Head of caudate nucleus (tissue), 42 donors: ENCODE measurements around the gene APLP1.
A peak's percentile ranks its signal among the peaks of the same experiment; 100 is the strongest.
"Not testable (repeated sequence)": the region's sequence is repeated elsewhere in the genome, so short reads cannot be mapped to it uniquely, and the experiment has no call there.

Source experiments
- DNase-seq, 42 donors: peaks; one replicate each; pipeline versions ENCODE4 v3.0.0 to v3.0.0-alpha.2; 2020 to 2021; ENCODE audit warnings: mixed read lengths in 7 of 42
- intact Hi-C: fragments of 100-400 bp; cut with DNase I; formaldehyde crosslinking; loops from one replicate; pipeline ENCODE4 v1.15.0; 2022

The APLP1 gene

GRCh38 chr19:35868172-35868822 lies at the start of gene APLP1:
Gene APLP1, plus strand, starts transcription at chr19:35868574. Its CDS starts 63 bp downstream, at chr19:35868637.
- intact Hi-C loops = loop anchor here (5.0 kb wide), 1 partner anchor 91 kb away; the partner anchor contains the start of gene ARHGAP33
- peak; percentile 82 to 98 (median 96) for DNase-seq

DNA sequence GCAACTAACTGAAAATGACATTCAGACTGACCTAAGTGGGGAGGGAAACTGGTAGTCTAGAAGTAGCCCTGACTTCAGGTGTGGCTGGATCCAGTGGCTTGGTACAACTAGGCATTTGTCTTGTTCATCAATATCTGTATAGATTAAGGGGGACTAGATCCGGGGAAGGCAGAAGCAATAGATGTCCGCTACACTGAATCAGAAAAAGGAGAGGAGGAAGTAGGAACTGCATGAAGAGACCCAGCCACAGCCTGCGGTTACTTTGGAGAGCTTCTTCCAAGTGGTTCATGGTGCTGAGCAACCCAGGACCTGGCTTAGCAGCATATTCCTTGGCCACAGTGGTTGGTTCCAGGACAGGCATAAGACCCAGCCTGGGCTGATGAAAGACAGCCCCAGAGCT lies 45.8 kb upstream of the APLP1 start:
- no peak for DNase-seq
- intact Hi-C loops = no loop called here

GRCh38 chr19:35824150-35824549 lies 44.2 kb upstream of the APLP1 start:
- intact Hi-C loops = no loop called here
- no peak for DNase-seq

DNA sequence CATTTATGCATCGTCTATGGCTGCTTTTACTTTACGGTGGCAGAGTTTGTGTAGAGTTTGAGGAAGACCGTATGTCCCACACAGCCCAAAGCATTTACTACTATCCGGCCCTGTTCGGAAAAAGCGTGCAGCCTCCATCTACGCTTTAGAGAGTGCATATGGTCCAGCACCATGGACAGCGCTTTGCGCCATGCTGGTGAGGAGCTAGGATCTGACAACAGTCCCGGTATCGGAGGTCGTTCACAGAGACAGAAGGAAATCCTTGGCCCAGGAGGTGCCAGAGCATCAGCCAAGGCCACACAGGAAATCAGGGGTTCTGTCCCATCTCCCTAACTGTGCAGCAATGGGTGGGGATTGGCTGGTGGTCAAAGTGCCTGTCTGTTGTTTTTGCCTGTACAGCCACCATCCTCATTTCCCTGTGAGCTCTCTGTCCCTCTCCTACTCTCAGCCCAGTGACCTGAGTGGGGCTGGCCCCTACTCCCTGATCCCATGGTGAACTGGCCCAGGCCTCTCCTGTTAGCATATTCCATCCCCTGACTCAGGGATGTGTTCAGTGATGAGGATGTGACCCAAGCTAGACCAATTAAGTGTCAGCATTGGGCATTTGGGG lies 39.6 kb upstream of the APLP1 start:
- intact Hi-C loops = no loop called here
- peak in 38 of 42 donors; percentile 10 to 82 (median 58) for DNase-seq

- intact Hi-C loops = no loop called here
- DNase-seq = no peak
Observed at GRCh38 chr19:35830986-35831385, 37.4 kb upstream of the APLP1 start.

GRCh38 chr19:35832054-35832453 lies 36.3 kb upstream of the APLP1 start:
- intact Hi-C loops = no loop called here
- no peak for DNase-seq

- no peak for DNase-seq
- intact Hi-C loops = no loop called here
Observed at GRCh38 chr19:35833972-35834371, 34.4 kb upstream of the APLP1 start.

- DNase-seq, intact Hi-C loops: not testable (repeated sequence)
Observed at GRCh38 chr19:35836096-35836495, 32.3 kb upstream of the APLP1 start.

GRCh38 chr19:35841961-35842595 lies 26.3 kb upstream of the APLP1 start:
- intact Hi-C loops = no loop called here
- DNase-seq = no peak

DNA sequence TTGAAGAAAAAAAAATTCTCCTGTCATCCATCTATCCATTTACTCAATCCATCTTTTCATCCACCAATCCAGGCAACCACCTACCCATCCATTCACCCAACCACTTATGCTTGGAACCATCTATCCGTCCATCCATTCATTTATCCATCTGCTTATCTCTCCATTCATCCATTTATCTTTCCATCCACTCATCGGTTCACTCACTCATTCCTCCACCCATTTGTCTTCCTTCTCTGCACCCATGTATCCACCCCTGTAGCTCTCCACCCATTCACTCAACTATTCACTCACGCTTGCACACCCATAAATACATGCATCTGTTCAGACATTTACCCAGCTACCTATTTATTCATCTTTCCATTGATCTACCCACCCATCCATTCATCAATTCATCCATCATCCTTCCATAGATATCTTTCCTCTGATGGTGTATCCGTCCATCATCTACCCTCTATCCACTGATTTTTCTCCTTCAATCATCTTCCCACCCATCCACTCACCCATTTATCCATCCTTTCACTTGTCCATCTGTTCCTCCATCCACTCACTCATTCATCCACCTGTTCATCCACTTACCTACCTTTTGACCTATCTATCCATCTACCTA lies 25.6 kb upstream of the APLP1 start:
- intact Hi-C loops = no loop called here
- no peak for DNase-seq

GRCh38 chr19:35843676-35844481 lies 24.5 kb upstream of the APLP1 start:
- no peak for DNase-seq
- intact Hi-C loops = no loop called here

DNA sequence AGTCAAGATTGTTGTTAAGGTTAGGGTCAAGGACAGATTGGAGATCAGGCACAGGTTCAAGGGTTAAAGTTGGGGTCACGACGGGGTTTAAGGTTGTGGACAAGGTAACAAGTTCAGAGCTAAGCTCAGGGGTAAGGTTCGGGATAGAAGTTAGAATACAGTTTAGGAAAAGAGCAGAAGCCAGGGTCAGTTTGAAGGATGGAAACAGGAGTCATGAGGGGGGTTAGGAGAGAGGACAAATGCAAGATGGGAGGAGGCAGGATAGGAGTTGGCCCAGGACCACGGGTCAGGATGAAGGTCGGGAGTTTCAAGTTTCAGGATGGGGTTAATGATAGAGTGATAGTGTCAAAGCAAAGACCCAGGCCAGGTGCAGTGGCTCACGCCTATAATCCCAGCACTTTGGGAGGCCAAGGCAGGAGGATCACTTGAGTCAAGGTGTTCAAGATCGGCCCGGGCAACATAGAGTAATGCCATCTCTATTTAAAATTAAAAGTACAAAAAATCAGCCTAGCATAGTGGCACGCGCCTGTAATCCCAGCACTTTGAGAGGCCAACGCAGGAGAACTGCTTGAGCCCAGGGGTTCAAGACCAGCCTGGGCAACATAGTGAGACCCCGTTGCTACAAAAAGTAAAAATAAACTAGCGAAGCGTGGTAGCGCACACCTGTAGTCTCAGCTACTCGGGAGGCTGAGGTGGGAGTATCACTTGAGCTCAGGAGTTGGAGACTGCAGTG lies 23.7 kb upstream of the APLP1 start:
- intact Hi-C loops = no loop called here
- no peak for DNase-seq

- intact Hi-C loops = no loop called here
- peak in 7 of 42 donors; percentile 5 to 40 (median 14) for DNase-seq
Observed at GRCh38 chr19:35845215-35846037, 22.9 kb upstream of the APLP1 start.

DNA sequence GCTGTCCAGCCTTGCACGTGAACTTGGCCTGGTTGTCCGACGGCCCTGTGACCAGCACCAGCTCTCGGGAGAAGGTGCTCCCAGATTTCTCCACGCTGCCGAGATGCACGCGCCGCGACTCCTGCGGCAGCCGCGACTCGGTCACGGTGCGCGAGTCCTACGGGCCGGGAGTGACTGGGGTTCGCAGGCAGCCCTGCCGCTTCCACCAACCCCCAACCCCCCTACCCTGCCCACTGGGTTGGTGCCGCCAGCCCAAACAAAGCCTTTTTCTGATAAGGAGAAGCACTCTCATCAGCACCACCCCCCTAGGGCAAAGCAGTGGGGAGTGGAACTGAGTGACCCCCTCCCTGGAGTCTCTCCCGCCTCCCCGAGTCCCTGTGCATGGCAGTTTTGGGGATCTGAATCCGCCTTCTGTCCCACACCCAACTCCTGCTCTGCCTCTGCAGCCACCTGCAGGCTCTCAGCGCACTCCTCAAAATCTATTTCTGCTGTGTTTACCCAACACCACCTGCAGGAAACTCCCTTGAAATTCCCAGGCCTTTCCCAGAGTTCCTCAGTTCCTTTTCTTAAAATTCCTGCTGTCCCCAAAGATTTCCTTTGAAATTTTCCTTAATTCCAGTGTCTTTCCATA lies 22.2 kb upstream of the APLP1 start:
- peak in 22 of 42 donors; percentile 10 to 76 (median 34) for DNase-seq
- intact Hi-C loops = no loop called here

GRCh38 chr19:35847911-35848310 lies 20.5 kb upstream of the APLP1 start:
- DNase-seq = no peak
- intact Hi-C loops = no loop called here

- DNase-seq = no peak
- intact Hi-C loops = no loop called here
Observed at GRCh38 chr19:35848486-35848885, 19.9 kb upstream of the APLP1 start.

- no peak for DNase-seq
- intact Hi-C loops = no loop called here
Observed at GRCh38 chr19:35848919-35849505, 19.4 kb upstream of the APLP1 start.
